ENCODE measurements around the gene PIGP. TPM values are rescaled to one million over a fixed set of nuclear protein-coding genes. Genes with fewer than 3 reads are reported as not detected.
"Not testable (repeated sequence)": the region's sequence is repeated elsewhere in the genome, so short reads cannot be mapped to it uniquely, and the experiment has no call there.

The PIGP gene
- polyA plus RNA-seq, 3 donors: 8.8 to 17.6 (median 10.6) TPM

- Mint-ChIP-seq H3K27me3 (ENCODE audit: low read depth in 3 of 3) (peaks cover 0 to 7% (median 1%) of the 10 kb centered on the region in 3 donors), H3K36me3 (no peaks in the 10 kb centered on the region), H3K9me3 (no peaks in the 10 kb centered on the region), H3K4me3 (no peak overlapping the region), H3K27ac (no peak overlapping the region), H3K4me1 (no peaks in the 10 kb centered on the region)
- no CpG with 5 or more reads among the region's 4 CpGs for WGBS (ENCODE audit: insufficient coverage)
- TF ChIP-seq, protein P1, sequence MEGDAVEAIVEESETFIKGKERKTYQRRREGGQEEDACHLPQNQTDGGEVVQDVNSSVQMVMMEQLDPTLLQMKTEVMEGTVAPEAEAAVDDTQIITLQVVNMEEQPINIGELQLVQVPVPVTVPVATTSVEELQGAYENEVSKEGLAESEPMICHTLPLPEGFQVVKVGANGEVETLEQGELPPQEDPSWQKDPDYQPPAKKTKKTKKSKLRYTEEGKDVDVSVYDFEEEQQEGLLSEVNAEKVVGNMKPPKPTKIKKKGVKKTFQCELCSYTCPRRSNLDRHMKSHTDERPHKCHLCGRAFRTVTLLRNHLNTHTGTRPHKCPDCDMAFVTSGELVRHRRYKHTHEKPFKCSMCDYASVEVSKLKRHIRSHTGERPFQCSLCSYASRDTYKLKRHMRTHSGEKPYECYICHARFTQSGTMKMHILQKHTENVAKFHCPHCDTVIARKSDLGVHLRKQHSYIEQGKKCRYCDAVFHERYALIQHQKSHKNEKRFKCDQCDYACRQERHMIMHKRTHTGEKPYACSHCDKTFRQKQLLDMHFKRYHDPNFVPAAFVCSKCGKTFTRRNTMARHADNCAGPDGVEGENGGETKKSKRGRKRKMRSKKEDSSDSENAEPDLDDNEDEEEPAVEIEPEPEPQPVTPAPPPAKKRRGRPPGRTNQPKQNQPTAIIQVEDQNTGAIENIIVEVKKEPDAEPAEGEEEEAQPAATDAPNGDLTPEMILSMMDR (IDR thresholded peaks at IDR 0.05): no peak
- Histone ChIP-seq H3K9ac (ENCODE audit: insufficient read depth, low read length, poor library complexity, severe bottlenecking) (no peak overlapping the region), H3K4me1 (ENCODE audit: control insufficient read depth in 1 of 2, insufficient read depth in 2 of 2, low read length in 2 of 2) (no peaks in the 10 kb centered on the region), H3K79me2 (ENCODE audit: insufficient read depth, low read length) (no peaks in the 10 kb centered on the region), H3K27ac (ENCODE audit: low read depth in 1 of 2, low read length in 2 of 2) (no peak overlapping the region), H3K27me3 (ENCODE audit: control insufficient read depth in 2 of 2, insufficient read depth in 2 of 2, low read length in 2 of 2) (no peaks in the 10 kb centered on the region), H3K36me3 (replicated peaks in 1 of 2; ENCODE audit: control insufficient read depth in 1 of 2, insufficient read depth in 2 of 2, low read length in 2 of 2) (no peaks in the 10 kb centered on the region), H2AFZ (ENCODE audit: insufficient read depth, low read depth, low read length, poor library complexity, severe bottlenecking) (no peak overlapping the region), H3K9me3 (replicated peaks in 1 of 2; ENCODE audit: control insufficient read depth in 1 of 2, insufficient read depth in 1 of 2, low read length in 2 of 2) (no peaks in the 10 kb centered on the region), H3K4me2 (replicated peaks; ENCODE audit: extremely low read depth, low read length, poor library complexity, severe bottlenecking) (no peak overlapping the region), H4K20me1 (ENCODE audit: insufficient read depth, low read length) (no peaks in the 10 kb centered on the region), H3K4me3 (replicated peaks in 1 of 3; ENCODE audit: low read depth in 2 of 3, low read length in 3 of 3) (no peak overlapping the region)
- no peak for DNase-seq
- intact Hi-C loops (cut with micrococcal nuclease): no loop called here
Measured at GRCh38 chr21:37036177-37036576, 36.7 kb downstream of the PIGP start.

GRCh38 chr21:37034394-37034793 lies 38.5 kb downstream of the PIGP start:
- intact Hi-C loops (cut with micrococcal nuclease); H3K9me3 Mint-ChIP-seq; H4K20me1 ChIP-seq (ENCODE audit: insufficient read depth, low read length); H3K4me1 Mint-ChIP-seq; H3K9ac ChIP-seq (ENCODE audit: insufficient read depth, low read length, poor library complexity, severe bottlenecking); H3K27ac Mint-ChIP-seq; H3K4me3 Mint-ChIP-seq; H2AFZ ChIP-seq (ENCODE audit: insufficient read depth, low read depth, low read length, poor library complexity, severe bottlenecking); H3K9me3 ChIP-seq (replicated peaks in 1 of 2; ENCODE audit: control insufficient read depth in 1 of 2, insufficient read depth in 1 of 2, low read length in 2 of 2); H3K4me2 ChIP-seq (replicated peaks; ENCODE audit: extremely low read depth, low read length, poor library complexity, severe bottlenecking); H3K27ac ChIP-seq (ENCODE audit: low read depth in 1 of 2, low read length in 2 of 2); H3K36me3 ChIP-seq (replicated peaks in 1 of 2; ENCODE audit: control insufficient read depth in 1 of 2, insufficient read depth in 2 of 2, low read length in 2 of 2); H3K36me3 Mint-ChIP-seq; H3K4me1 ChIP-seq (ENCODE audit: control insufficient read depth in 1 of 2, insufficient read depth in 2 of 2, low read length in 2 of 2); H3K27me3 Mint-ChIP-seq (ENCODE audit: low read depth in 3 of 3); DNase-seq; H3K27me3 ChIP-seq (ENCODE audit: control insufficient read depth in 2 of 2, insufficient read depth in 2 of 2, low read length in 2 of 2); H3K79me2 ChIP-seq (ENCODE audit: insufficient read depth, low read length); H3K4me3 ChIP-seq (replicated peaks in 1 of 3; ENCODE audit: low read depth in 2 of 3, low read length in 3 of 3): not testable (repeated sequence)
- WGBS (ENCODE audit: insufficient coverage): no CpG with 5 or more reads among the region's 4 CpGs
